Measurements from ENCODE around the gene WIPI1.

The WIPI1 gene

DNA sequence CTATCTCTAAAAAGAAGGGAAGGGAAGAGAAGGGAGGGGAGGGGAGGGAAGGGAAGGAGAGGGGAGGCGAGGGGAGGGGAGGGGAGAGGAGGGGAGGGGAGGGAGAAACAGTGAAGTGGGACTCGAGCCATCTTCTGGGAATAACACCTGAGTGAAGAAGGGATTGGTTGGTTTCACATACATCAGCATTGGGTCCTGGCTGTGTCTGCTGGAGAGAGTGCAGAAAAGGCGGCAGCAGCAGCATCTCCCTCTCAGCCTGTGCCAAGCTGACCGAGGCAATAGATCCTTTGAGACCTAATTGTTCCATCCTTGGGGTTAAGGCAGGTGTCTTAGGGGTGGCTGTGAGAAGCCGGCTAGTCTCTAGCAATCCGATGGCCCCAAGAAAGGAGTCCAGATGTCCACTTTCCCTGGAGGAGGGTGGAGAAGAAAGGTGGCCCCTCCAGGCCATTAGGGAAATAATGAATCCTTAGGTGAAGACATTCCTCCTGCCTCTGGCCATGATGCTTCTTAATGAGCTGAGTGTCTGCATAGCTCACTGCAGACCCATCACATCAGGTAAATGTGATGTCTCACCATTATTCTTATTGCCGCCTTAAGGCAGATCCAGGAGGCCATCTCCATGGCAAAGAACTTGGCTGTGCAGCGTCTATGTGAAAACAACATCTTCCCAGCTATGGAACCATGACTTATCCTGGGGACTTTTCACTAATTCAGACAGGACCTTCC is 71.6 kb downstream of the WIPI1 start:
- H3K9me2 ChIP-seq (ENCODE audit: low read depth, low read length): no peaks in the 10 kb centered on the region
- no peaks in the 10 kb centered on the region for H4K20me1 ChIP-seq (ENCODE audit: insufficient read depth, low read length)
- no peaks in the 10 kb centered on the region for H3K36me3 ChIP-seq (ENCODE audit: insufficient read depth, low read length)
- H3K4me1 ChIP-seq (ENCODE audit: insufficient read depth, low read length, severe bottlenecking): no peaks in the 10 kb centered on the region
- no peaks in the 10 kb centered on the region for H3K9me3 ChIP-seq (ENCODE audit: low read length)
- H2AFZ ChIP-seq (ENCODE audit: low read length): no peak overlapping the region
- no peak overlapping the region for H3K4me2 ChIP-seq (ENCODE audit: low read length)
- no peaks in the 10 kb centered on the region for H3K79me2 ChIP-seq (ENCODE audit: insufficient read depth, low read length)
- no peak overlapping the region for H3K27ac ChIP-seq (ENCODE audit: low read depth, low read length, poor library complexity, severe bottlenecking)
- H3K27me3 ChIP-seq (ENCODE audit: insufficient read depth, low read length): no peaks in the 10 kb centered on the region
- H3K4me3 ChIP-seq (ENCODE audit: low read depth, low read length, poor library complexity, severe bottlenecking): no peak overlapping the region
- no peaks in the 10 kb centered on the region for H3F3A ChIP-seq (ENCODE audit: insufficient read depth, low read length)
- H3K9ac ChIP-seq (ENCODE audit: low read length): no peak overlapping the region
- TF ChIP-seq EZH2 (IDR thresholded peaks at IDR 0.05; ENCODE audit: borderline replicate concordance, low read length): no peak
- TF ChIP-seq, protein P1, sequence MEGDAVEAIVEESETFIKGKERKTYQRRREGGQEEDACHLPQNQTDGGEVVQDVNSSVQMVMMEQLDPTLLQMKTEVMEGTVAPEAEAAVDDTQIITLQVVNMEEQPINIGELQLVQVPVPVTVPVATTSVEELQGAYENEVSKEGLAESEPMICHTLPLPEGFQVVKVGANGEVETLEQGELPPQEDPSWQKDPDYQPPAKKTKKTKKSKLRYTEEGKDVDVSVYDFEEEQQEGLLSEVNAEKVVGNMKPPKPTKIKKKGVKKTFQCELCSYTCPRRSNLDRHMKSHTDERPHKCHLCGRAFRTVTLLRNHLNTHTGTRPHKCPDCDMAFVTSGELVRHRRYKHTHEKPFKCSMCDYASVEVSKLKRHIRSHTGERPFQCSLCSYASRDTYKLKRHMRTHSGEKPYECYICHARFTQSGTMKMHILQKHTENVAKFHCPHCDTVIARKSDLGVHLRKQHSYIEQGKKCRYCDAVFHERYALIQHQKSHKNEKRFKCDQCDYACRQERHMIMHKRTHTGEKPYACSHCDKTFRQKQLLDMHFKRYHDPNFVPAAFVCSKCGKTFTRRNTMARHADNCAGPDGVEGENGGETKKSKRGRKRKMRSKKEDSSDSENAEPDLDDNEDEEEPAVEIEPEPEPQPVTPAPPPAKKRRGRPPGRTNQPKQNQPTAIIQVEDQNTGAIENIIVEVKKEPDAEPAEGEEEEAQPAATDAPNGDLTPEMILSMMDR (IDR thresholded peaks at IDR 0.05; ENCODE audit: low read length): no peak

DNA sequence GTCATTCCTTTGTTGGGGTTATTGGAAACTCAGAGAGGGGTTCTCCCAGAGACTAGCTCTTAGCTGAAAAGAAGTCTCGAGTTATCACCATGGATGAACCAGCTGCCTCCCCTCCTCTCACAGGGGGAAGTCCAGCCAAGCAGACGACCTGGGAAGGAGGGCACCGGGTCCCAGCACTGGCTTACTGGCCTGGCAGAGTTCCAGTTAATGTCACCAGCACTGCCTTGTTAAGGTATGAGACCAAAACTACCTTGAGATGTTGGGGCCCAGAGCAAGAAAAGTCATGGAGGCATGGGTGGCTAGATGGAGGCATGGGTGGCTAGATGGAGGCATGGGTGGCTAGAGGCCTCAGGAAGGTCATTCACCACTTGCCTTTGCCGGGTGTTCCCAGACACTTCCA is 72.4 kb downstream of the WIPI1 start:
- no peaks in the 10 kb centered on the region for H3K79me2 ChIP-seq (ENCODE audit: insufficient read depth, low read length)
- no peaks in the 10 kb centered on the region for H3K4me1 ChIP-seq (ENCODE audit: insufficient read depth, low read length, severe bottlenecking)
- H3K4me3 ChIP-seq (ENCODE audit: low read depth, low read length, poor library complexity, severe bottlenecking): no peak overlapping the region
- no peaks in the 10 kb centered on the region for H3K27me3 ChIP-seq (ENCODE audit: insufficient read depth, low read length)
- no peaks in the 10 kb centered on the region for H4K20me1 ChIP-seq (ENCODE audit: insufficient read depth, low read length)
- H3K36me3 ChIP-seq (ENCODE audit: insufficient read depth, low read length): no peaks in the 10 kb centered on the region
- no peak overlapping the region for H3K4me2 ChIP-seq (ENCODE audit: low read length)
- no peaks in the 10 kb centered on the region for H3K9me3 ChIP-seq (ENCODE audit: low read length)
- H3K9ac ChIP-seq (ENCODE audit: low read length): no peak overlapping the region
- no peaks in the 10 kb centered on the region for H3K9me2 ChIP-seq (ENCODE audit: low read depth, low read length)
- H2AFZ ChIP-seq (ENCODE audit: low read length): no peak overlapping the region
- no peaks in the 10 kb centered on the region for H3F3A ChIP-seq (ENCODE audit: insufficient read depth, low read length)
- H3K27ac ChIP-seq (ENCODE audit: low read depth, low read length, poor library complexity, severe bottlenecking): no peak overlapping the region
- no peak for TF ChIP-seq EZH2 (IDR thresholded peaks at IDR 0.05; ENCODE audit: borderline replicate concordance, low read length)
- TF ChIP-seq, protein P1 (IDR thresholded peaks at IDR 0.05; ENCODE audit: low read length): no peak

- Histone ChIP-seq H3K9ac (ENCODE audit: low read length) (no peak overlapping the region), H3K4me2 (ENCODE audit: low read length) (no peak overlapping the region), H3K9me2 (ENCODE audit: low read depth, low read length) (no peaks in the 10 kb centered on the region), H4K20me1 (ENCODE audit: insufficient read depth, low read length) (no peaks in the 10 kb centered on the region), H3F3A (ENCODE audit: insufficient read depth, low read length) (no peaks in the 10 kb centered on the region), H3K36me3 (ENCODE audit: insufficient read depth, low read length) (no peaks in the 10 kb centered on the region), H3K79me2 (ENCODE audit: insufficient read depth, low read length) (no peaks in the 10 kb centered on the region), H3K27me3 (ENCODE audit: insufficient read depth, low read length) (no peaks in the 10 kb centered on the region), H2AFZ (ENCODE audit: low read length) (no peak overlapping the region), H3K4me3 (ENCODE audit: low read depth, low read length, poor library complexity, severe bottlenecking) (no peak overlapping the region), H3K27ac (ENCODE audit: low read depth, low read length, poor library complexity, severe bottlenecking) (no peak overlapping the region), H3K4me1 (ENCODE audit: insufficient read depth, low read length, severe bottlenecking) (no peaks in the 10 kb centered on the region), H3K9me3 (ENCODE audit: low read length) (no peaks in the 10 kb centered on the region)
- TF ChIP-seq, protein P1 (IDR thresholded peaks at IDR 0.05; ENCODE audit: low read length): no peak
- no peak for TF ChIP-seq EZH2 (IDR thresholded peaks at IDR 0.05; ENCODE audit: borderline replicate concordance, low read length)
These were observed 72.8 kb downstream of the WIPI1 start for GRCh38 chr17:68384471-68384870.
